Osteocyte (in vitro differentiated cells): ENCODE results near the gene TCEAL9. TPM values are rescaled to one million over a fixed set of nuclear protein-coding genes. Genes with fewer than 3 reads are reported as not detected.
A peak's percentile ranks its signal among the peaks of the same experiment; 100 is the strongest.

Experiments used
- DNase-seq: peaks from one replicate; pipeline ENCODE4 v3.0.0; 2021; ENCODE audit warnings: mixed read lengths; ENCODE audit not compliant: unreplicated experiment; ENCODE audit errors: extremely low spot score
- H3K27ac Mint-ChIP-seq: one replicate; pipeline ENCODE4 v1.8.0; 2021; ENCODE audit warnings: mild to moderate bottlenecking, mixed read lengths; ENCODE audit not compliant: unreplicated experiment
- H3K27me3 Mint-ChIP-seq: one replicate; pipeline ENCODE4 v1.8.0; 2021; ENCODE audit warnings: mixed read lengths; ENCODE audit not compliant: unreplicated experiment
- H3K36me3 Mint-ChIP-seq: one replicate; pipeline ENCODE4 v1.8.0; 2021; ENCODE audit warnings: mixed read lengths; ENCODE audit not compliant: unreplicated experiment
- H3K4me1 Mint-ChIP-seq: one replicate; pipeline ENCODE4 v1.8.0; 2021; ENCODE audit warnings: mixed read lengths; ENCODE audit not compliant: unreplicated experiment
- H3K4me3 Mint-ChIP-seq: one replicate; pipeline ENCODE4 v1.8.0; 2021; ENCODE audit warnings: mild to moderate bottlenecking, moderate library complexity, mixed read lengths; ENCODE audit not compliant: unreplicated experiment
- H3K9me3 Mint-ChIP-seq: one replicate; pipeline ENCODE4 v1.8.0; 2021; ENCODE audit warnings: mixed read lengths; ENCODE audit not compliant: unreplicated experiment
- total RNA-seq: library from RNA; stranded (reverse); gene quantifications from 2 replicates; pipeline ENCODE4 v1.2.1, GENCODE V29; 2021
- TF ChIP-seq, protein P1 (sequence below): fragments of 200-600 bp; sonication (generic); IDR thresholded peaks from 2 replicates; pipeline ENCODE4 v1.5.0; 2021; ENCODE audit warnings: antibody characterized with exemption, mild to moderate bottlenecking, moderate library complexity

TCEAL9 gene
- total RNA-seq, 1 donor from 2014 or later, result 90.1 TPM

DNA sequence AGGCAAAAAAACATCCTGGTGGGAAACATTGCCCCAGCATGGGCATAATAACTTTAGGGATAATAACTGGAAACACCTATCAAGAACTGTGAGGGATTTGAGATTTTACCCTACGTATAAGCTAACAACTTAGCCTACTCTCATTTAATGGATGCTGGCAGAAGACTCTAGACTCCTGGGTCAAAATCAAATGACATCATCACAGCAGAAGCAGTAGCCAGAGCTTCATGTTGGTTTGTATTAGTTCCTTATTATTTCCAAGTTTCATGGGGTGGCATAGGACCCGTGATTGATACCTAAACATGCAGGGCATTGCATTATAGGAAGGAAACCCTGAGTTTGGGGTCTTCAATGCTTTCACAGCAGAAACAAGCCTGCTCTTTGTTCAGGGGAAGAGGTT lies 4.6 kb downstream of the TCEAL9 start:
- H3K4me1 Mint-ChIP-seq, result peaks cover 23% of the 10 kb centered on the region
- no peak overlapping the region for H3K27ac Mint-ChIP-seq
- no peak overlapping the region for H3K4me3 Mint-ChIP-seq
- no peaks in the 10 kb centered on the region for H3K27me3 Mint-ChIP-seq
- TF ChIP-seq, protein P1, sequence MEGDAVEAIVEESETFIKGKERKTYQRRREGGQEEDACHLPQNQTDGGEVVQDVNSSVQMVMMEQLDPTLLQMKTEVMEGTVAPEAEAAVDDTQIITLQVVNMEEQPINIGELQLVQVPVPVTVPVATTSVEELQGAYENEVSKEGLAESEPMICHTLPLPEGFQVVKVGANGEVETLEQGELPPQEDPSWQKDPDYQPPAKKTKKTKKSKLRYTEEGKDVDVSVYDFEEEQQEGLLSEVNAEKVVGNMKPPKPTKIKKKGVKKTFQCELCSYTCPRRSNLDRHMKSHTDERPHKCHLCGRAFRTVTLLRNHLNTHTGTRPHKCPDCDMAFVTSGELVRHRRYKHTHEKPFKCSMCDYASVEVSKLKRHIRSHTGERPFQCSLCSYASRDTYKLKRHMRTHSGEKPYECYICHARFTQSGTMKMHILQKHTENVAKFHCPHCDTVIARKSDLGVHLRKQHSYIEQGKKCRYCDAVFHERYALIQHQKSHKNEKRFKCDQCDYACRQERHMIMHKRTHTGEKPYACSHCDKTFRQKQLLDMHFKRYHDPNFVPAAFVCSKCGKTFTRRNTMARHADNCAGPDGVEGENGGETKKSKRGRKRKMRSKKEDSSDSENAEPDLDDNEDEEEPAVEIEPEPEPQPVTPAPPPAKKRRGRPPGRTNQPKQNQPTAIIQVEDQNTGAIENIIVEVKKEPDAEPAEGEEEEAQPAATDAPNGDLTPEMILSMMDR, result no peak
- H3K9me3 Mint-ChIP-seq, result peaks cover 3% of the 10 kb centered on the region
- DNase-seq, result no peak
- H3K36me3 Mint-ChIP-seq, result peaks cover 7% of the 10 kb centered on the region

DNA sequence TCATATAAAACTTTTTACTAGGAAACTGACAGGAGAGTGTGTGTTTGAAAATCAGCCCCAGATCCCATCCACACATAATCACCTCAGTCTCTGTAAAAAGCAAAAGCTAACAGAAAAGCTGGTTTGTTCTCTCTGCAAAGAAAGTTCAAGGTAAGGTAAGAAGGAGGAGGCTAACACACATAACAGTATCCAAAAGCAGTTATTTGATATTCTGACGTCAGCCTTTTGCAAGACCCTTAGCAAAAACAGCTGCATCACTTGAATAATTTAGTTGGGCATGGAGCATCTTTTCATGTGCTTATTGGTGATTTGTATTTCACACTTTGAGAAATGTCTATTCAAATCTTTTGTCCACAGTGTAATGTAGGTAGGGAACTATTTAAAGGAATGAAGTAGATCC lies 5.5 kb downstream of the TCEAL9 start:
- DNase-seq, result no peak
- no peaks in the 10 kb centered on the region for H3K27me3 Mint-ChIP-seq
- H3K4me1 Mint-ChIP-seq, result peaks cover 21% of the 10 kb centered on the region
- TF ChIP-seq, protein P1, result no peak
- peaks cover 7% of the 10 kb centered on the region for H3K36me3 Mint-ChIP-seq
- H3K4me3 Mint-ChIP-seq, result no peak overlapping the region
- no peak overlapping the region for H3K27ac Mint-ChIP-seq
- H3K9me3 Mint-ChIP-seq, result peaks cover 6% of the 10 kb centered on the region

DNA sequence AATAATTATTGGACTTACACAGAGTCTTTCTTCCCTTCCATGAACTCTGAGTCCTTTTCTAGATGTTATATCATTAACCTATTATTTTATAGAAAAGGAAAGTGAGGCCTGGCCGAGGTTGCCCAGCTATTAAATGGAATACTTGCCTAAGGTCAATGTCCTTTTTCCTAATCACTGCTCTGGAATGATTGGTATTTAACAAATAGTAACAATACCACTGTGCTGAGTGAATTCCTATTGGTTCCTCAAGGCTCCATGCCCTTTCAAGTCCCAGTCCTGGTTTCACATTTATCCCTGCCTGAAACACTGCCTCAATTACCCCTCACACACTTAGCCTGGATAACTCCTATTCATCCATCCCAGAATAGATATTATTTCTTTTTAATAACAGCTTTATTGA lies 6.2 kb downstream of the TCEAL9 start:
- DNase-seq, result no peak
- Mint-ChIP-seq H3K4me3 (no peak overlapping the region), H3K27me3 (no peaks in the 10 kb centered on the region), H3K36me3 (peaks cover 6% of the 10 kb centered on the region), H3K4me1 (peaks cover 24% of the 10 kb centered on the region), H3K27ac (peak overlapping the region; percentile 2), H3K9me3 (peaks cover 8% of the 10 kb centered on the region)
- TF ChIP-seq, protein P1, result no peak

DNA sequence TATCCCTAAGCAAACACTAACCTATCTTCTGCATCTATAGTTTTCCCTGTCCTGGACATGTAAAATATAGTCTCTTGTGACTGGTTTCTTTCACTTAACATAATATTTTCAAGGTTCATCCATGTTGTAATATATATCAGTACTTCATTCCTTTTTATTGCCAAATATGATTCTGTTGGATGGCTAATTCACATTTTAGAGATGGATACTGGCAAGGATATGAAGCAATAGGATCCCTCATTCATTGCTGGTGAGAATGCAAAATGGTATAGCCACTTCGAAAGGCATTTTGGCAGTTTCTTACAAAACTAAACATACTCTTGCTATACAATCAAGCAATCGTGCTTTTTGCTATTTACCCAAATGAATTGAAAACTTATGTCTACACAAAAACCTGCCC lies 6.7 kb downstream of the TCEAL9 start:
- no peak for DNase-seq
- no peak overlapping the region for H3K27ac Mint-ChIP-seq
- peaks cover 25% of the 10 kb centered on the region for H3K4me1 Mint-ChIP-seq
- TF ChIP-seq, protein P1, result no peak
- no peak overlapping the region for H3K4me3 Mint-ChIP-seq
- peaks cover 3% of the 10 kb centered on the region for H3K36me3 Mint-ChIP-seq
- no peaks in the 10 kb centered on the region for H3K27me3 Mint-ChIP-seq
- H3K9me3 Mint-ChIP-seq, result peaks cover 8% of the 10 kb centered on the region

DNA sequence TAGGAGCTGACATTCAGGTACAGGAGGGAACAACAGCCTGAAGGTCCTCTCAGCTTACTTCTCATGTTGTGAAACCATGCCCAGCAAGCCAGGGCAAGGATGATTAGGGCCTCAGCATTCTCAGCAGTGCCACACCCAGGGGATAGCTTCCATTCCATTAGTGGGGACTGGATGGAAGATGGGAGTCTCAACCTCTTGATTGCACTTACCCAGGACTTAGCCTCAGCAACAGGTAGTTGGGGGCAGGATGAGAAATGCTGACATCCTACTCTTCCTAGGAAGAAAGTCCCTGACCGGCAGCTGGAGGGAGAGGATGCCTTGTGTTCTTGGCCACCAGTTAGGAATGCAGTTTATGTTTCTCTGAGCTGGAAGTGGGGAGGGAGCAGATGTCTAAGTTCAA lies 11.2 kb downstream of the TCEAL9 start:
- Mint-ChIP-seq H3K27me3 (no peaks in the 10 kb centered on the region), H3K4me3 (no peak overlapping the region), H3K9me3 (peaks cover 5% of the 10 kb centered on the region), H3K27ac (no peak overlapping the region), H3K36me3 (no peaks in the 10 kb centered on the region), H3K4me1 (peaks cover 14% of the 10 kb centered on the region)
- TF ChIP-seq, protein P1, result no peak
- DNase-seq, result no peak
